ENCODE data around the gene SNTA1. TPM values are rescaled to one million over a fixed set of nuclear protein-coding genes. Genes with fewer than 3 reads are reported as not detected.

SNTA1 gene
- total and polyA plus RNA-seq, 2 of the 8 experiments (the other 6 are each of a cell fraction or from before 2014, with no cell fraction given): 4.5 to 8.0 TPM

- DNase-seq (ENCODE audit: low read depth in 1 of 2, low spot score in 2 of 2) (no peak), FAIRE-seq (no peak)
- Histone ChIP-seq H3K79me1 (ENCODE audit: low read depth, low read length) (no peaks in the 10 kb centered on the region; the same call in 1 of the 2 replicates), H2BK120ac (replicated peaks; ENCODE audit: low read depth, low read length) (no peak overlapping the region), H3K23me2 (ENCODE audit: low read depth, low read length) (no peaks in the 10 kb centered on the region), H2BK15ac (ENCODE audit: low read length) (no peak overlapping the region), H2AFZ (ENCODE audit: low read length) (no peak overlapping the region), H2BK5ac (ENCODE audit: low read depth, low read length) (no peak overlapping the region), H3K4me3 (ENCODE audit: extremely low read depth in 1 of 4, insufficient read depth in 2 of 4, low read depth in 3 of 4, low read length in 4 of 4) (no peak overlapping the region), H3K36me3 (ENCODE audit: control insufficient read depth in 2 of 4, insufficient read depth in 4 of 4, low read length in 3 of 4) (no peaks in the 10 kb centered on the region; a peak in 1 of 8 replicates), H4K8ac (ENCODE audit: extremely low read depth, insufficient read depth, low read length) (no peak overlapping the region), H4K5ac (ENCODE audit: insufficient read length, low read depth, low read length) (no peak overlapping the region), H3K14ac (ENCODE audit: insufficient read length) (no peak overlapping the region), H3K23ac (ENCODE audit: insufficient read length) (no peak overlapping the region), H2BK12ac (ENCODE audit: low read depth, low read length) (no peak overlapping the region), H4K20me1 (replicated peaks in 1 of 2; ENCODE audit: control insufficient read depth in 1 of 2, insufficient read depth in 2 of 2, low read length in 2 of 2) (peaks cover 0 to 2% of the 10 kb centered on the region in 2 experiments), H4K91ac (replicated peaks; ENCODE audit: insufficient read length, low read length) (no peak overlapping the region), H3K4me1 (replicated peaks in 1 of 4; ENCODE audit: control insufficient read depth in 3 of 4, insufficient read depth in 4 of 4, low read length in 3 of 4) (no peaks in the 10 kb centered on the region), H3K4me2 (ENCODE audit: insufficient read depth in 1 of 2, low read depth in 2 of 2, low read length in 2 of 2) (no peak overlapping the region), H2AK5ac (ENCODE audit: low read depth, low read length) (no peak overlapping the region), H3K9me3 (ENCODE audit: insufficient read depth in 2 of 2, low read depth in 1 of 2, low read length in 1 of 2) (no peaks in the 10 kb centered on the region), H3K9ac (replicated peaks in 1 of 4; ENCODE audit: extremely low read depth in 1 of 4, low read depth in 3 of 4, low read length in 3 of 4) (no peak overlapping the region), H3K27ac (ENCODE audit: low read depth, low read length) (no peak overlapping the region), H3K27me3 (replicated peaks in 1 of 4; ENCODE audit: control insufficient read depth in 3 of 4, extremely low read depth in 1 of 4, insufficient read depth in 3 of 4, low read length in 3 of 4) (no peaks in the 10 kb centered on the region), H2BK20ac (ENCODE audit: low read length) (no peak overlapping the region), H3K4ac (replicated peaks; ENCODE audit: insufficient read length, low read depth, low read length) (no peak overlapping the region), H3K18ac (ENCODE audit: extremely low read depth, low read length) (no peak overlapping the region), H3K56ac (replicated peaks; ENCODE audit: insufficient read length, low read depth, low read length) (no peak overlapping the region), H3K79me2 (ENCODE audit: control insufficient read depth in 1 of 2, insufficient read depth in 2 of 2, low read length in 2 of 2) (no peaks in the 10 kb centered on the region)
- TF ChIP-seq E2F6 (IDR thresholded peaks at IDR 0.05): no peak
- no peak for TF ChIP-seq KDM4A (IDR thresholded peaks at IDR 0.05; ENCODE audit: low read depth, low read length, severe bottlenecking)
- TF ChIP-seq BRCA1 (IDR thresholded peaks at IDR 0.05; ENCODE audit: low read depth, low read length): no peak
- 89% methylated on average over 15 of the region's 15 CpGs; no CpG with 5 or more reads in 1 of the 2 experiments for WGBS, 2 experiments (ENCODE audit: extremely low coverage in 1 of 2, insufficient coverage in 1 of 2, insufficient read length in 1 of 2, insufficient replicate concordance in 2 of 2, low coverage in 1 of 2, low lambda C conversion rate in 2 of 2, missing lambda C conversion rate in 1 of 2)
- POLR2A ChIA-PET (ENCODE audit: partially characterized antibody): interaction anchor here (2.1 kb wide), 1 partner anchor 257 kb away, joined by 5 read pairs; the partner anchor contains the start of gene ACTL10
- CTCF ChIA-PET (ENCODE audit: partially characterized antibody): no interaction called here
Observed at GRCh38 chr20:33410081-33410742, 33.4 kb downstream of the SNTA1 start.

Data from H1 (cell line).